DMS153 (cell line): ENCODE data around the gene CDK5RAP3.

Experiments
- DNase-seq: peaks from one replicate; lab custom pipeline; 2025; lab: John Stamatoyannopoulos, UW

Gene CDK5RAP3

DNA sequence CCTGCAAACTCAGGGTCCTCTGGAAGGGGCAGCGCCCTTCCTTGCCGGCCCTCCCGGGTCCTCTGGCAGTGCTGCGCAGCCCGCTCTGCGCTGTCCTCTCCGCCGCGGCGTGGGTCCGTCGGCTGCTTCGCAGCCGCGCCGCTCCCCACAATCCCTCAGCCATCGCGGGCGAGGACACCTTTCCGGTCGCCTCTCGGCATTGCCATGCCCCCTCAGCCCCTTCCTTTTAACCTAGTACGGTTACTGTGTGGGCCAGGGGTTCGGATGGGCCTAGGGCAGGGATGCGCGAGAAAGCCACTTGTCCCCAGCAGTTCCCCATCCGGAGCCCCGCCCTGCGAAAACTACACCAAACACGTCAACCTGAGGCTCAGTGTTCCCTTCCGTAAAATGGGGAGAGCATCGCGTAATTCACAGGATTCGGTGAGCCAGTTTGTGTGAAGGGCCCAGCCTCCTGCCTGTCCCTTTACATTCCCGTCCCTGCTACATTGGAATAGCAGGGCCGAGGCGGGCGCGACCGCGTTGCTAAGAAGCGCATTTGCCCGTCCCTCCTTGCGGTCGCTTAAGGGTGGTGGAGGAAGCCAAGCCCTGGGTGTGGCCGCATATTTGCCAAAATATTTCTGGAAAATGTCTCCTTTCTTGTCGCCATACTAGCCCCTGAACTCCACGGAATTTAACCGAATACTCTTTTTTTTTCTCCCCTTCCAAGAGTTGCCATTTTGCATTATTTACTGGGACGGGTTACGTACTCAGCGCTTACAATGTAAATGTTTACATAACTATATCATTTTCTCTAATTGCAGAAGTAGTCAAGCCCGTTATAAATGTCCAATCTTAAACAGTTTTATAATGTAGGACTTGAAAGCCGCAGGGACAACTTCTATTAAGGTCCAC, 53.5 kb downstream of the CDK5RAP3 start:
- DNase-seq: peak; percentile 47

DNA sequence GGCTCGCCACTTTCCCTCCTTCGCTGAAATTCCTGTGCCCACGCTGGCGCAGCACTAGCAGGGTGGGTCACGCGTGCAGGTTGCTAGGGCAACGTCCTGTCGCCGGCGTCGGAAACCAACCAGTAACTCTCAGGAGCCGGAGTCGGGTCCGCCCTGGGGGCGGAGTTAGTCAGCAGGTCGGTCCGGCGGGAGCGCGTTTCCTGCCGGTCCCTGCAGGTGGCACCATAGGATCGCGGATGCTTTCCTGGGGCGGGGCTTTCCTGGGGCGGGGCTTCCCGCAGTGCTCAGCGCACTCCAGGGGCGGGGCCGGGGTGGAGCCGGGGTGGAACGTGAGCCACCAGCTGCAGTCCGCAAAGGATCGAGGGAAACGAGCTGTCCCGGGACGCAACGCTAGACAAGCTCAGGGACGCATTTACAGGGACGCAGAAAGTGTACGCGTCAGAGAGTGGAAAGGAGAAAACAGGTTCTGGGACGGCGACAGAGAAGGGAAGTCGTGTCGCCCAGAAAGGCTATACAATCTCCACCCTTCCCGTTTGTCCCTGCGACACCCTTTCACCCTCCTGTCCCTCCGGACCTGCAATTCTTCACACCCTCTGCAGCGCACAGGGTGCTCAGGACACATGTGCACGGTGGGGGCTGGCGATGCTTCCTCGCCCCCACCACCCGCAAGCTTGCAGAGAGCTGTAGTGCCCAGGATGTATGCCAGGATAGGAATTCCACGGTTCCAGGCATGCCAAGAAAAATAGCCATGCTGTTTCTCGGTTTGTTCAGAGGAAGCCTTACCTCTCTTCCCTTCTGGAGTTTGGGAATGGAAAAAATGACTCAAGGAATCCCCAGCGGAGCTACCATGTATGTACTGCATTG, 54.4 kb downstream of the CDK5RAP3 start:
- peak; percentile 83 for DNase-seq

DNA sequence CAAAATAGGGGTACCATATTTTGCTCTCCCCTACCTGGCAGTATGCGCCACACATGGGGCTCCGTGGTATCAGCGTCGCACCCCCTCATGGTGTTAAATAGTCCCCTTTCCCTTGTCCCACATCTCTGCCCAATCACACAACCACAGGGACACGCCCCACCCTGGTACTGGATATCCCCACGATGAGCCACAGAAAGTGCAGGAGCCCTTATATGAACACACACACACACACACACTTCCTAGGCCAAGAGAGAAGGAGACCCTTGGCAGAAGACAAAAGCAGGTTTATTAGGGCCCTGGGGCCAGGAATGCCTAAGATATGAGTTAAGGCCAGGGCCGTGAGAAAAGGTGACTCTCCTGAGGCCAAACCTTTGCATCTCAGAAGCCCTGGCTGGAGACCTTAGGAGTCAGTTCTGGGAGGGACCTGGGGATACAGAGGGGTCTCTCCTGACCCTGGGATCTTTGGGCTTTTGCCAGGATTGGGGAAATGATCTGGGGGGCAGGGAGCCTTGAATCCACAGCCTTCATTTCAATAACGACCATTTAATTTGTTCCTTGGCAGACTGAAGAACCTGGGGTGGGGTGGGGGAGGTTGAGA, 55.1 kb downstream of the CDK5RAP3 start:
- DNase-seq: no peak

DNA sequence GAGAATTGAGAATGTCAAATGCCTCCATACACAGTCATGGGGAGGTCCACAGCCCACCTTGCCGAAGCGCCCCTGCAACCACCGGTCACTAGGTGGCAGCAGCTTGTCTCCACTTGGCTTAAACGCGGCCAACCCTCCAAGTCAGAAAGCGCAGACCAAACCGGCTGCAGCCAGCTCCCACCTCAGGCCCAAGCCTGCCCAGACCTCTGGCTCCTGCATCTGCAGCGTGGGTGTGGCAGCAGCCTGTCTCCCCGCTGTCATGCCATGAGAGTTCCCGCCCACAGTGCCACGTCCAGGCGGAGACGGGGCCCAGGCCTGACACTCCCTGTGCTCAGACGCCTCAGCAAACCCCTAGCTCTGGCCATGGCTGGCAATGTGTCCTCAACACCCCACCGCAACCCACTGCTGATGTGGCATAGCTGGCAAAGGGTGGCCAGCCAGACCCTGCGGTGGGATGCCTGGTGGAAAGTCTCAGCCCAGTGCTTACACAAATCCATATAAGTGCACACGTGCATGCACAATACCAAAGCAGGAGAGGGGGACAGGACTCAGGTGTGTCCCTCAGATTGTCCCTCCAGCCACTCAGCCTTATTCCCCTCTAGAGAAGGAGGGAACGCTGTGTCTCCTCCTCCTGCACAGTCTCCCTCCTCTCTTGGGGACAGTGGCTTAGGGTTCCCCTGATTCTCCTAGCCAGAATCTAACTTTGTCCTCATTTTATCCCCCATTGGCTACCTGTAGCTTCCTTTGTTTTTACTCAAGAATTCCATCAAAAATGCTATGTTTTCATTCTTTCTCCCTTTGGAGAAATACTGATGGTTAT, 55.8 kb downstream of the CDK5RAP3 start:
- peak; percentile 88 for DNase-seq

DNA sequence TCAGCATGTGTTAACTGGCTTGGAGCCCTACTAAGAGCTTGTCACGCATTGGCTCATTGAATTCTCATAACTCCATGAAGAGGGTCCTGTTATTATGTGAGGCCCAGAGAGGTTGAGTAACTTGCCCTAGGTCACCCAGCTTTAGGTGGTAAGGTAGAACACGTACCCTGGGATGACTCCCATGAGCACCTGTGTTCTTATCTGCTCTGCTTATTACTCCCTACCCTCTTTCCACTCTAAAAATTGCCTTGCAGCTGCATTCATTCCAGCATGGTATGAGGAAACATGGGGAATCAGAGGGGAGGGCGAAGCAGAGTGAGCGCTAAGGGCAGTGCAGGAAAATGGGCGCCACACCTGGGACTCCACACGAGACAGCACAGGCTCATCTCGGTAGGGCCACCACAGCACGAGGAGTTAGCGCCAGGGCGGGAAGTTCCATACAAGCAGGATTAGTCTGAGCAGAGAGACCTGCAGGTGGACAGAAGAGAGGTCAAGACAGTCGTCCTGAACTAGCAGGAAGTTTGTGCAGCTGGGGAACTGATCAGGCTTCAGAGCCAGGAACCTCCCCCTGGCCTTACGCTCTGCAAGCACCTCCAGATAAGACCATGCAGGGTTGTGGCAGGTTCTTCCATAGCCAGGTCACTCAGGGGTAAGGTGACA, 56.5 kb downstream of the CDK5RAP3 start:
- DNase-seq: no peak

DNA sequence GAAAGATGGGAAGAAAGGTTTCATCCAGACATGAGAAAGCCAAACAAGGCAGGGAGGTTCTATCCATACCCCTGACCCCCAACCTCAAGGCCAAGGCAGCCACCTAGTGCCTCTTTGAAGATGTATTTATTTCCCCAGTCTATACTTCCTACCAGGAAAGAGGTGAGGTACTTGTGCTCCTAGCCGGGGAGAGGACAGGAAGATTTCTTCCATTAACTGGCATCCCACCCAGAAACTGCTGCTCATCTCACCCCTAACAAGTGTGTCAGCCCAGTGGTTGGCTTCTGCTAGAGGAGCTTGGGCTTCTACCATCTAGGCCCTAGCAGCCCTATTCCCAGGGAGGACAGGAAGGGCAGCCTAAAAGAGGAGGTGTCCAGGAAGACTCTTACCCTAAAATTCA, 57.8 kb downstream of the CDK5RAP3 start:
- DNase-seq: no peak

DNA sequence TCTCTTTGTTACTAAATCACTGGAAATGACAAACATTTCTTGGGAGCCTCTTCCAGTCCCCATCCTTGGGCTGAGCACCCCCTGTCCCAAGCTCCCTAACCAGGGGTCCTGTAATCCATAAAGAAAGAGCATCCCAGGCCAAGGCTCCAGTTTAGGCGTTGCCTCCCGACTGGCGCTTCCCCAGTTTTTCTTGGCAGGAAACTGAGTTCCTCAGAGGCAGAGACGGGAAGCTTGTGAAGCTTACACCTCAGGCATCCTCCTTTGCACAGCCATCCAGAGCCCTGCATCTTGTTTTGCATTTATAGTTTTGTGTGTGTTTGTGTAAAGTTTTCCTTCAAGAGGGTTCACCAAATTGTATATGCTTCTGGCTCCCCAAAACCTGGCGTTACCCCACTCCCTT, 59.6 kb downstream of the CDK5RAP3 start:
- no peak for DNase-seq
